Astrocyte of the cerebellum (primary cell): ENCODE results near the gene CNTD1.

Source experiments
- DNase-seq: peaks from one replicate; pipeline ENCODE4 v3.0.0-alpha.2; 2011; ENCODE audit warnings: low read depth
- H3K4me3 ChIP-seq: 2 replicates; pipeline ENCODE4 v1.5.1; 2011; ENCODE audit warnings: mild to moderate bottlenecking, low read depth, low read length, moderate library complexity
- in situ Hi-C: cut with HindIII; loops from 2 replicates; pipeline ENCODE4 v1.10.0; 2017; ENCODE audit warnings: low sequenced_read_pairs
- TF ChIP-seq, protein P1 (sequence below): IDR thresholded peaks from 2 replicates; pipeline ENCODE4 v1.5.1; 2012; ENCODE audit warnings: low read length, low read depth, moderate library complexity, mild to moderate bottlenecking; ENCODE audit errors: missing control alignments

CNTD1 gene

GRCh38 chr17:42779936-42780850 is 18.5 kb upstream of the CNTD1 start, which contains the start of gene WNK4:
WNK4 (plus strand) TSS chr17:42780610; CDS start chr17:42780699, 89 bp downstream.
- in situ Hi-C loops, result no loop called here
- DNase-seq, result no peak
- H3K4me3 ChIP-seq, result peak within 1 kb of the TSS; percentile 63
- TF ChIP-seq, protein P1, sequence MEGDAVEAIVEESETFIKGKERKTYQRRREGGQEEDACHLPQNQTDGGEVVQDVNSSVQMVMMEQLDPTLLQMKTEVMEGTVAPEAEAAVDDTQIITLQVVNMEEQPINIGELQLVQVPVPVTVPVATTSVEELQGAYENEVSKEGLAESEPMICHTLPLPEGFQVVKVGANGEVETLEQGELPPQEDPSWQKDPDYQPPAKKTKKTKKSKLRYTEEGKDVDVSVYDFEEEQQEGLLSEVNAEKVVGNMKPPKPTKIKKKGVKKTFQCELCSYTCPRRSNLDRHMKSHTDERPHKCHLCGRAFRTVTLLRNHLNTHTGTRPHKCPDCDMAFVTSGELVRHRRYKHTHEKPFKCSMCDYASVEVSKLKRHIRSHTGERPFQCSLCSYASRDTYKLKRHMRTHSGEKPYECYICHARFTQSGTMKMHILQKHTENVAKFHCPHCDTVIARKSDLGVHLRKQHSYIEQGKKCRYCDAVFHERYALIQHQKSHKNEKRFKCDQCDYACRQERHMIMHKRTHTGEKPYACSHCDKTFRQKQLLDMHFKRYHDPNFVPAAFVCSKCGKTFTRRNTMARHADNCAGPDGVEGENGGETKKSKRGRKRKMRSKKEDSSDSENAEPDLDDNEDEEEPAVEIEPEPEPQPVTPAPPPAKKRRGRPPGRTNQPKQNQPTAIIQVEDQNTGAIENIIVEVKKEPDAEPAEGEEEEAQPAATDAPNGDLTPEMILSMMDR, result no peak

GRCh38 chr17:42780851-42781638 is 17.6 kb upstream of the CNTD1 start:
- DNase-seq, result no peak
- in situ Hi-C loops, result no loop called here
- TF ChIP-seq, protein P1, result no peak
- H3K4me3 ChIP-seq, result peak overlapping the region; percentile 63

- H3K4me3 ChIP-seq, result peak overlapping the region; percentile 63
- DNase-seq, result no peak
- in situ Hi-C loops, result no loop called here
- TF ChIP-seq, protein P1, result no peak
Measured at GRCh38 chr17:42781639-42782165, 17.0 kb upstream of the CNTD1 start.

DNA sequence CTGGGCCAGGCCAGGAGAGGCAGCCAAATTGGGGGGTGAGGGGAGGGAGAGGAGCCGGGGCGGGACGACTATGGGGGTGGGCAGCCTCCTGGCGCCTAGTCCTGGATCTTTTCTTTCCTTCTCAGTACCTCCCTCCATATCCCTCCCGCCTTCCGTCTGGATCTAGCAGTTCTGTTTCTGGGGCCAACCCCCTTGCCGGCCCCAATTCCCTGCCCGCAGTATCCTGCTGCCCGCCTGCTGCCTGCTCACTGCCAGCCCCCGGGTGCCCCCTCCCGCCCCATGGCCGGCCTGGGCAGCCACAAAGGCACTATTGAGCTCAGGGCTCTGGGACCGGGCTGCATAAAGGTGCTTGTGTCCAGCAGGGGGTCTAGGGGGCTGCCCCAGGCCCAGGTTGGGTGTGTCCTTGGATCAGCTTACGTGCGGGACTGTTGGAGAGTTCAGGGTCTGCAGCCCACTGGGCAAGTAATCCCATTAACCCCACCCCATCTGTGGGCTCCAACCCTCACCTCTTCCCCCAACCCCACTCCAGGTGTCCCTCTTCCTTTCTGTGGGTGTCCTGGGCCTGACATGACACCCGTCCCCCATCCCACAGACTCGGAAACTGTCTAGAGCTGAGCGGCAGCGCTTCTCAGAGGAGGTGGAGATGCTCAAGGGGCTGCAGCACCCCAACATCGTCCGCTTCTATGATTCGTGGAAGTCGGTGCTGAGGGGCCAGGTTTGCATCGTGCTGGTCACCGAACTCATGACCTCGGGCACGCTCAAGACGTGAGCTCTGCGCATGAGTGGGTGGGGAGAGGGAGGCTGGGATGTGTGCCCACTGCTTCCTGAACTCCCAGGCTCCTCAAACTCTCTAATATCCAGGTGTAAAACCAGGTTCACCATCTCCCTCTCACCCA is 16.2 kb upstream of the CNTD1 start:
- H3K4me3 ChIP-seq, result peak overlapping the region; percentile 63
- TF ChIP-seq, protein P1, result no peak
- in situ Hi-C loops, result no loop called here
- no peak for DNase-seq

DNA sequence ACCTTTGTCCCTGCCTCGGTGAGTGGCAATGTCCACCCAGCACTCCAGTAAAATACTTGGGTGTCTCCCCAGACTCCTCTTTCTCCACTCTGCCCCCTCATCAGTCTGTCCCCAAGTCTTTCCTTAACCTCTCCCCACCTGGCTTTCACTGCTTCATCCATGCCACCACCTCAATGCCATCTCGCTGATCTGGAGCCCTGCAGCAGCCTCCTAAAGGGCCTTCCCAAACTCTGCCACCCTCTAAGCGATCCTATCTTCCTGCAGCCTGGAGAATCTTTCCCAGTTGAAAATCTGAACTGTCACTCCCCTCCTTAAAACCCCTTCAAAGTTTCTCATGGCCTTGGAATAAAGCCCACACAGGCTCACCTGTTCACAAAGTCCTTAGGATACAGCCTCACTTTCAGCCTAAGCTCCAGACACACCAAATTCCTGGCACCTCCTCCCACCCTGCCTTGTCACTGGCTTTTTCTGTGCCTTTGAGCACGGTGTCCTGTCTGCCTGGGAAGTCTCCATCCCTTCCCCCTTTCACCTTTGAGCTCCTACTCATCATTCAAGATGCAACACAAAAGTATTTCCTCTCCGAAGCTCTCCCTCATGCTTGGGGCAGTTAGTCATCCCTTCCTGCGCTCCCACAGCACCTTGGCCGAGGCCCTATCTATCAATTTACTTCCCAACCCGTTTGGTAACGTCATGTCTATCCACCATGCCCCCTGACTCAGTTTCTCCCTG is 15.4 kb upstream of the CNTD1 start:
- in situ Hi-C loops, result no loop called here
- H3K4me3 ChIP-seq, result peak overlapping the region; percentile 63
- TF ChIP-seq, protein P1, result no peak
- DNase-seq, result no peak
